CD4-positive, alpha-beta T cell treated with Interferon gamma for 1 hour (primary cell): ENCODE measurements around the gene ARSG.

Source experiments
- DNase-seq: peaks from one replicate; pipeline ENCODE4 v3.0.0-alpha.2; 2020

ARSG gene

GRCh38 chr17:68456339-68457167, 165.3 kb downstream of the ARSG start:
- DNase-seq = no peak

DNA sequence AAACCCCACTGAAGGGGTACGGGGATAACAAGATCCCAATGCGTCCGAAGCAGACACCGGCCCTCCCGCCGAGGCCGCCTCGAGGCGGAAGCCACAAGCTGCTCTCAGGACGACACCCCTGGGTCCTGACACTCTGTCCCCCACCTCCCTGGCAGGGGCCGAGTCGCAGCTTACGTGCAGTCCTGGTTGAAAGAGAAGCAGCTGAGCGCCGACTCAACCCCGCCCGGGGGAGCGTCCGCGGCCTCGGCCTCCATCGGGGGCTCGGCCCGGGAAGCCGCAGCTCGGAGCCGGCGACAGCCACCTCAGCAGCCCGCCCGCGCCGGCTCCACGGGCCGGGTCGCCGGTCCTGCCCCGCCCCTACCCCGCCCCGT, 165.9 kb downstream of the ARSG start, which contains the start of gene WIPI1:
Gene WIPI1 (minus strand): TSS at position 329 of the 371 bp plus-strand sequence. CDS start 75 bp downstream, at position 254.
- DNase-seq = no peak

GRCh38 chr17:68457539-68458259, 166.4 kb downstream of the ARSG start:
- DNase-seq = peak; percentile 98

DNA sequence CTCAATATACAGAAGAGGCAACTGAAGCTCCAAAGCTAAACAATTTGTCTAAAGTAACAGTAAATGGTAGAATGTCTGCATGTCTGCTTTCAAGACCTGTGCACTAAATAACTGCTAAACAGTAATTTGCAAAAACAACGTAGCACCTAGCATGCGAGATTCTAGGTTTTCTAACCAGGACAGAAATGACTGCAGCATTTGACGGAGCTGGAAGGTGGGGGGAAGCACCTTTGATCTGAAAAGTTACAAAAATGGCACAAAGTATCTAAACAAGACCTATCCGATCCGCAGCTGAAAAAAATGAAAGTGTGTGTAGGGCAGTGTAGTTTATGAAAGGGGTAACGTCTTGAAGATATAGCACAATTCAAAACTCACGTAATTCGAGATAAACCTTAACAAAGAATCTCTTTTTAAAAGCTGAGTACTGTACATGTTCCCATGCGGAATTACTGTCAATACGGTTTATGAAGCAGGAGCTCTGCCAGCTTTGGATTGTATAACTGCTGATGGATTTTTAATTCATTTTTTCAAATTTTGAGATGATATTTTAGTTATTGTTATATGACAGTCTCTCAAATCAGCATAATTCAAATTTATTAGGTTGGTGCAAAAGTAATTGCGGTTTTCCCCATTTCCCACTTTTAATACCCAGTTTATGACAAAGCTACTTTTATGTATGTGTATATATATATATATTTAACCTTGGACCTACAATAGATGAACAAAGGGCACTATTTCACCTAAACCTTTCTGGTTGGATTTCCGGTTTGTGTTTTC, 167.2 kb downstream of the ARSG start:
- no peak for DNase-seq

DNA sequence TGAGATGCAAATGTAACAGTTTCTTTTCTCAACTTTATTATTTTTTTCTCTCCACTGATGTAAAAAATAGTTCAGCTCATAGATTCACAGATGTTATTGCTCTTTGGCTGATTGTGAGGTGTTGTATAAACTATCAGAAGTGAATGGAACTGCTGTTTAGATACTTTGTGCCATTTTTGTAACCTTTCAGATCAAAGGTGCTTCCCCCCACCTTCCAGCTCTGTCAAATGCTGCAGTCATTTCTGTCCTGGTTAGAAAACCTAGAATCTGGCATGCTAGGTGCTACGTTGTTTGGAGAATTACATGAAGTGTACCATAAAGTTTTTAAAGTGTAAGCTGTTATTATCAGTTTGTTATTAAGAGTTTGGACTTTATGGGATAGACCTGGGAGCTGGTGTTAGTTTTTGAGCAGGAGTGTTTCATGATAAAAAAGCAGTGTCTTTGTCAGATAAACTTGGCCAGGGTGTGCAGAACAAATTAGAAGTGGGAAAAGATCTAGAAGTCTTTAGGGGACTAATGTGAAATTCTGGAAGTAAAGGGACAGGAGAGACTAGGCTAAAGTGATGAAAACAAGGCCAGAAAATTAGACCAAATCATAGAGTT, 167.8 kb downstream of the ARSG start:
- no peak for DNase-seq

- no peak for DNase-seq
These were observed 168.9 kb downstream of the ARSG start for GRCh38 chr17:68460146-68460545.

GRCh38 chr17:68460715-68461114, 169.4 kb downstream of the ARSG start:
- peak; percentile 25 for DNase-seq

GRCh38 chr17:68461122-68461539, 169.8 kb downstream of the ARSG start:
- DNase-seq = no peak

- DNase-seq = peak; percentile 33
These were observed 170.3 kb downstream of the ARSG start for GRCh38 chr17:68461589-68461988.

DNA sequence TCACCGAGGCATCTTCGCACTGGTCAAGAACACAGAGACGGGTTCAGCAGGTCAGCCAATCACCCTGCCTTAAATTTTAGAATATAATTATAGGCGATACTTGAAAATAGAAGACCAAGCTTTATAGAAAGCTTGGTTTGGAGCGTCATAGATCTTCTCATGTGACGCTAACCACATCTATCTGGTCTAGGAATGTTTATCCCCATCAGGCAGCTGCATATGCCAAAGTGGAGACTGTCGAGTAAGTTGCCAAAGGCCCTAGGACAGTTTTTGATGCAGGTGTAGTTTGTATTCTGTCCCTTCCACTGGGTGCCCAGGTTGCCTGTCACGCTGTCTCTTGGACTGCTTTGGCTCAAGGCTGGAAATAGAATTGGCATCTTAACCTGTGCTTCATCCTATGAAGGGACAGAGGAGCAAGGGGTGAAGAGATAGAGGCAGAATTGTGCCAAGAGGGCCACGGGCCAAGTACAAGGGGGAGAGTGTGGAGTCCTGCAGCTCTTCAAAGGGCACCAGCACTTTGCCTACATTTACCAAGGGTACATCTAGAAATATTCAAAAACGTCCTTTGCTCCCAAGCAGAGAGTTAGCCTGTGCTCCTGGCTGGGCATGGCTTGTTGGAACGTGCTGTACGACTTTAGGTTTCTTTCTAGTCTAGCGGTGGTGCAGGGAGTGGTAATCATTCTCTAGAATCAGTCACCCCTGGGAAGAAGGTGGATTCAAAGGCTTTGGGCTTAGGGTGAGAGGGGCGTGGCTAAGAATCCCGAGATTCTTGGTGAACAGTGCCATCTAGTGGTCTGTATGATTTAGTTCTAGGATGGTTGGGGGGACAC, 171.3 kb downstream of the ARSG start:
- DNase-seq = peak; percentile 67

- DNase-seq = no peak
These were observed 172.1 kb downstream of the ARSG start for GRCh38 chr17:68463211-68464019.

DNA sequence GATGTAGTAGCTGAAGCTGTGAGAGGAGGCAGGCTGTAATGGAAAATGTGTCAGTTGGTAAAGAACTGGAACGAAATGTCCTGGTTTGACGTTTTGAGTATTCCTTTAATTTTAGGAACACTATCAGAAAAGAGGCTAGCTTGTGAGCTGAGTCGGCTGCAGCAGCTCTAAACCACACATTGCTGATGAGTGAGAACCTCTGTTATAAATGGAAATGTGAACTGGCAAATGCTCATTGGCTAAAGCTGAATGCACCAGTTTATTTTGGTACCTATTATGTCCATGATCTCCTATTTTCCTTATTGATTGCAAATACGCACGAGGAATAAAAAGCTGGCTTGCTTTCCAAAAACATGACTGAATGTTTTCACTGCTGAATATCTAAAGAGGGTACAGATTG, 177.0 kb downstream of the ARSG start:
- no peak for DNase-seq

DNA sequence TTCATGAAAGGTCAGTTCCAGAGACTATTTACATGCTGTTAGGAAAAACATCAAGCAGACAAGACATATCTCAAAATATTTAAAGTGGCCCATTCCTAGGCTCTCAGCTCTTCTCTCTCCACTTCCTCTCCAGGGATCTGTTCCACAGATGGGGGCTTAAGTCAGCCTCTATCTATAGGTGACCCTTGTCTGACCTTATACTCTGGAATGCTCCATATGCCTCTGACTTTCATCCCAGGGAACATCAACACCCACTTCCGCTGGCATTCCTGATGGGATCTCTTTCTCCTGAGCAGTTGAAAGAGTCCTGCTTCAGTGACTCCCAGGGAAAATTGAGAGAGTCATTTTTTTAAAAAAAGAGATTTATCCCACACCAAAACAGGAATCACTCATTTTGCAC, 177.5 kb downstream of the ARSG start:
- no peak for DNase-seq
